GM15510 (cell line): Measurements from ENCODE around the gene HCRTR1.

ENCODE experiments used
- POLR2A ChIP-seq: IDR thresholded peaks from 3 replicates; pipeline ENCODE4 v1.6.1; 2011; ENCODE audit warnings: borderline replicate concordance; ENCODE audit not compliant: insufficient read length; ENCODE audit errors: extremely low read depth

The HCRTR1 gene

GRCh38 chr1:31643976-31644559 lies 26.6 kb downstream of the HCRTR1 start:
- no peak for TF ChIP-seq POLR2A

GRCh38 chr1:31644560-31645273 lies 27.2 kb downstream of the HCRTR1 start, which contains the start of gene PEF1:
Gene PEF1, minus strand, starts transcription at chr1:31644876. Its CDS starts 12 bp downstream, at chr1:31644864.
- peak; percentile 60 for TF ChIP-seq POLR2A

GRCh38 chr1:31645274-31645568 lies 27.7 kb downstream of the HCRTR1 start:
- TF ChIP-seq POLR2A, result no peak

- no peak for TF ChIP-seq POLR2A
These were observed 28.9 kb downstream of the HCRTR1 start for GRCh38 chr1:31646259-31646960.

- TF ChIP-seq POLR2A, result no peak
These were observed 29.6 kb downstream of the HCRTR1 start for GRCh38 chr1:31647106-31647505.

GRCh38 chr1:31648190-31648589 lies 30.7 kb downstream of the HCRTR1 start:
- TF ChIP-seq POLR2A, result no peak

GRCh38 chr1:31648641-31649357 lies 31.3 kb downstream of the HCRTR1 start:
- no peak for TF ChIP-seq POLR2A

GRCh38 chr1:31650161-31651088 lies 32.9 kb downstream of the HCRTR1 start:
- no peak for TF ChIP-seq POLR2A

- TF ChIP-seq POLR2A, result no peak
These were observed 33.6 kb downstream of the HCRTR1 start for GRCh38 chr1:31651089-31651420.

- TF ChIP-seq POLR2A, result no peak
These were observed 34.3 kb downstream of the HCRTR1 start for GRCh38 chr1:31651766-31652165.

- TF ChIP-seq POLR2A, result no peak
These were observed 35.5 kb downstream of the HCRTR1 start for GRCh38 chr1:31652891-31653499.

- no peak for TF ChIP-seq POLR2A
These were observed 36.4 kb downstream of the HCRTR1 start for GRCh38 chr1:31653717-31654473.

- TF ChIP-seq POLR2A, result no peak
These were observed 36.9 kb downstream of the HCRTR1 start for GRCh38 chr1:31654474-31654776.
